Neural cell (in vitro differentiated cells): Measurements from ENCODE around the gene PRADC1. TPM values are rescaled to one million over a fixed set of nuclear protein-coding genes. Genes with fewer than 3 reads are reported as not detected.

Source experiments
- H2AFZ ChIP-seq: fragments of 200-600, 300-800 bp; sonication (generic), shearing (Covaris generic); 2 replicates; pipeline ENCODE4 v1.6.0; 2014; ENCODE audit warnings: low read depth, mild to moderate bottlenecking, antibody characterized with exemption, low read length, moderate library complexity
- H3F3A ChIP-seq: fragments of 200-600 bp; shearing (Covaris generic); 2 replicates; pipeline ENCODE4 v1.6.1; 2016; ENCODE audit warnings: mild to moderate bottlenecking, moderate library complexity, mixed read lengths, antibody characterized with exemption, low read length; ENCODE audit not compliant: insufficient read depth, poor library complexity, severe bottlenecking
- H3K27ac ChIP-seq: fragments of 200-600, 300-800 bp; sonication (generic), shearing (Covaris generic); 2 replicates; pipeline ENCODE4 v1.5.1; 2014; ENCODE audit warnings: mild to moderate bottlenecking, low read length, moderate library complexity
- H3K27me3 ChIP-seq: fragments of 300-800, 200-600 bp; sonication (generic), shearing (Covaris generic); 2 replicates; pipeline ENCODE4 v1.6.0; 2014; ENCODE audit warnings: mild to moderate bottlenecking, low read depth, low read length, moderate library complexity; ENCODE audit not compliant: insufficient read depth
- H3K36me3 ChIP-seq: fragments of 300-800, 200-600 bp; sonication (generic), shearing (Covaris generic); 2 replicates; pipeline ENCODE4 v1.5.1; 2014; ENCODE audit warnings: mild to moderate bottlenecking, antibody characterized with exemption, low read length, moderate library complexity; ENCODE audit not compliant: insufficient read depth
- H3K4me2 ChIP-seq: fragments of 300-800, 200-600 bp; sonication (generic), shearing (Covaris generic); 2 replicates; pipeline ENCODE4 v1.6.0; 2014; ENCODE audit warnings: mild to moderate bottlenecking, low read length
- H3K4me3 ChIP-seq: fragments of 300-800, 200-600 bp; sonication (generic), shearing (Covaris generic); 2 replicates; pipeline ENCODE4 v1.5.1; 2014; ENCODE audit warnings: mild to moderate bottlenecking, low read length, moderate library complexity
- H3K79me2 ChIP-seq: fragments of 200-600 bp; shearing (Covaris generic); replicated peaks from 2 replicates; pipeline ENCODE4 v1.6.0; 2014; ENCODE audit warnings: mild to moderate bottlenecking, low read length, moderate library complexity; ENCODE audit not compliant: insufficient read depth
- H3K9ac ChIP-seq: fragments of 300-800, 200-600 bp; sonication (generic), shearing (Covaris generic); 2 replicates; pipeline ENCODE4 v1.6.1; 2016; ENCODE audit warnings: mild to moderate bottlenecking, low read length, mixed read lengths
- H3K9me2 ChIP-seq: fragments of 200-600 bp; shearing (Covaris generic); 2 replicates; pipeline ENCODE4 v1.6.1; 2016; ENCODE audit warnings: mild to moderate bottlenecking, low read length, mixed read lengths; ENCODE audit not compliant: insufficient read depth
- H3K9me3 ChIP-seq: fragments of 200-600, 300-800 bp; sonication (generic), shearing (Covaris generic); 2 replicates; pipeline ENCODE4 v1.6.1; 2016; ENCODE audit warnings: mild to moderate bottlenecking, mixed run types, low read length, moderate library complexity, mixed read lengths
- H4K20me1 ChIP-seq: fragments of 200-600 bp; shearing (Covaris generic); 2 replicates; pipeline ENCODE4 v1.6.1; 2016; ENCODE audit warnings: mild to moderate bottlenecking, mixed run types; ENCODE audit not compliant: insufficient read depth
- CTCF ChIP-seq: fragments of 450-650 bp; IDR thresholded peaks from 2 replicates; pipeline ENCODE4 v1.5.1; 2014; ENCODE audit warnings: antibody characterized with exemption, mild to moderate bottlenecking, moderate library complexity; ENCODE audit not compliant: poor library complexity, severe bottlenecking
- EP300 ChIP-seq: fragments of 450-650 bp; conservative IDR thresholded peaks from 2 replicates; pipeline ENCODE4 v1.6.1; 2014; ENCODE audit warnings: antibody characterized with exemption, mild to moderate bottlenecking, moderate library complexity; ENCODE audit not compliant: poor library complexity, severe bottlenecking
- EZH2 ChIP-seq: fragments of 200-600, 300-800 bp; shearing (Covaris generic), sonication (generic); IDR thresholded peaks from 2 replicates; pipeline ENCODE4 v1.6.1; 2014; ENCODE audit warnings: antibody characterized with exemption, low read length, borderline replicate concordance, mild to moderate bottlenecking; ENCODE audit not compliant: insufficient read depth, poor library complexity, severe bottlenecking
- MXI1 ChIP-seq: fragments of 450-650 bp; conservative IDR thresholded peaks from 2 replicates; pipeline ENCODE4 v1.6.1; 2014; ENCODE audit warnings: antibody characterized with exemption, mild to moderate bottlenecking; ENCODE audit not compliant: poor library complexity, severe bottlenecking
- POLR2AphosphoS5 ChIP-seq: IDR thresholded peaks from 2 replicates; pipeline ENCODE4 v1.6.1; 2012
- RAD21 ChIP-seq: fragments of 450-650 bp; conservative IDR thresholded peaks from 2 replicates; pipeline ENCODE4 v1.6.1; 2014; ENCODE audit warnings: antibody characterized with exemption, mild to moderate bottlenecking, moderate library complexity
- REST ChIP-seq: IDR thresholded peaks from 2 replicates; pipeline ENCODE4 v1.6.1; 2012; ENCODE audit warnings: borderline replicate concordance
- SMC3 ChIP-seq: fragments of 450-650 bp; conservative IDR thresholded peaks from 2 replicates; pipeline ENCODE4 v1.6.1; 2014; ENCODE audit warnings: antibody characterized with exemption, mild to moderate bottlenecking, moderate library complexity; ENCODE audit not compliant: poor library complexity
- TAF1 ChIP-seq: IDR thresholded peaks from 2 replicates; pipeline ENCODE4 v1.6.1; 2012; ENCODE audit warnings: low read depth
- polyA plus RNA-seq: library from polyadenylated mRNA; depleted of rRNA; stranded (reverse); fragments of >200 nt; gene quantifications from 2 replicates; pipeline ENCODE4 v1.2.3, GENCODE V29; 2014

Gene PRADC1
- polyA plus RNA-seq, 1 donor from 2014 or later, result 36.5 TPM

DNA sequence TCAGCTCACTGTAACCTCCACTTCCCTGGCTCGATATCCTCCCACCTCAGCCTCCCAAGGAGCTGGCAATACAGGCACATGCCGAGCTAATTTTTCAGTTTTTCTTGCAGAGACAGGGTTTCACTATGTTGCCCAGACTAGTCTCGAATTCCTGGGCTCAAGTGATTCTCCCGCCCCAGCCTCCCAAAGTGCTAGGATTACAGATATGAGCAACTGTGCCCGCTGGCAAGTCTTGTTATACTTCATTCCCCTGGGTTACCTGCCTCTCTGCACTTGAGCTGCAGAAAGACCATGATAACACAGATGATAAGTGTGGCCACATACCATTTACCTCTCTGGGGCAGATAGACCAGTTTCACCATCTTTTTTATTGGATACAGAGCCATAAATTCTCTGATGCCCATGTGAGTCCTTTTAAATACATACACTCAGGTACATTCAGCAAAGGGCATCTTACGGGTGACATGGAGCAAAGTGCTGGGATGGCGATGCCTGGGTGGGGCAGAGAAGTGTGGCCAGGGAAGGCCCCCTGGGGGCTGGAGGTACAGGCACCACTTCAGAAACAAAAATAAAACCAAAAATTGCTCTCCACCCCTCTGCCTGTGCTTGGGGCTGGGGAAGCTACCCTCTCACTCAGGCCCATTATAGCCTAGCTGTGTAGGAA is 21.4 kb upstream of the PRADC1 start:
- TF ChIP-seq MXI1, result no peak
- no peak for TF ChIP-seq CTCF
- TF ChIP-seq RAD21, result no peak
- no peak for TF ChIP-seq SMC3
- no peak for TF ChIP-seq POLR2AphosphoS5
- no peak for TF ChIP-seq TAF1
- no peak for TF ChIP-seq EZH2
- TF ChIP-seq REST, result no peak
- Histone ChIP-seq H4K20me1 (no peaks in the 10 kb centered on the region), H3K4me3 (no peak overlapping the region), H3K79me2 (no peaks in the 10 kb centered on the region), H3K27ac (no peak overlapping the region), H3K9ac (no peak overlapping the region), H2AFZ (no peak overlapping the region), H3K4me2 (no peak overlapping the region), H3K27me3 (no peaks in the 10 kb centered on the region), H3K9me3 (no peaks in the 10 kb centered on the region), H3K9me2 (no peaks in the 10 kb centered on the region), H3K36me3 (peaks cover 7% of the 10 kb centered on the region), H3F3A (no peaks in the 10 kb centered on the region)

- no peak overlapping the region for H2AFZ ChIP-seq
- no peak overlapping the region for H3K27ac ChIP-seq
- H3K9me2 ChIP-seq, result no peaks in the 10 kb centered on the region
- H3F3A ChIP-seq, result no peaks in the 10 kb centered on the region
- TF ChIP-seq REST (no peak), CTCF (no peak), TAF1 (no peak), RAD21 (no peak), SMC3 (no peak), EP300 (no peak)
- no peak overlapping the region for H3K4me2 ChIP-seq
- no peak overlapping the region for H3K9ac ChIP-seq
- H3K9me3 ChIP-seq, result no peaks in the 10 kb centered on the region
- H3K79me2 ChIP-seq, result no peaks in the 10 kb centered on the region
- H3K36me3 ChIP-seq, result peaks cover 7% of the 10 kb centered on the region
- H3K27me3 ChIP-seq, result no peaks in the 10 kb centered on the region
- H3K4me3 ChIP-seq, result no peak overlapping the region
- no peaks in the 10 kb centered on the region for H4K20me1 ChIP-seq
These were observed 20.9 kb upstream of the PRADC1 start for GRCh38 chr2:73253901-73254300.
